Occipital lobe (tissue), 2 donors: Measurements from ENCODE around the gene CDC14A. TPM values are rescaled to one million over a fixed set of nuclear protein-coding genes. Genes with fewer than 3 reads are reported as not detected.
A peak's percentile ranks its signal among the peaks of the same experiment; 100 is the strongest.
"Not testable (repeated sequence)": the region's sequence is repeated elsewhere in the genome, so short reads cannot be mapped to it uniquely, and the experiment has no call there.

Experiments
- DNase-seq: peaks from one replicate; lab custom pipeline; 2025; lab: John Stamatoyannopoulos, UW
- total RNA-seq: library from RNA; depleted of rRNA; stranded (reverse); fragments of >200 nt; gene quantifications from one replicate; pipeline ENCODE4 v1.2.3, GENCODE V29; 2014

The CDC14A gene
- total RNA-seq, 1 donor from 2014 or later, result 5.1 TPM

GRCh38 chr1:100335436-100335835 is 16.9 kb upstream of the CDC14A start:
- DNase-seq, result no peak

- not testable (repeated sequence) for DNase-seq
Measured at GRCh38 chr1:100337878-100338277, 14.4 kb upstream of the CDC14A start.

DNA sequence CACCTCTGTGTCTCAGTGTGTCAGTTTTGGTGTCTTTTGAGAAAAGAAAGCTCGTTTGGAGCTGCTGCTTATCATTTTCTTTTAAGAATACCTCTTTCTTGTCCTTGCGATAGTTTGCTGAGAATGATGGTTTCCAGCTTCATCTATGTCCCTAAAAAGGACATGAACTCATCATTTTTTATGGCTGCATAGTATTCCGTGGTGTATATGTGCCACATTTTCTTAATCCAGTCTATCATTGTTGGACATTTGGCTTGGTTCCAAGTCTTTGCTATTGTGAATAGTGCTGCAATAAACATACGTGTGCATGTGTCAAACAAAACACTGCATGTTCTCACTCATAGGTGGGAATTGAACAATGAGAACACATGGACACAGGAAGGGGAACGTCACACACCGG is 12.6 kb upstream of the CDC14A start:
- not testable (repeated sequence) for DNase-seq

- DNase-seq, result no peak
Measured at GRCh38 chr1:100340494-100340893, 11.8 kb upstream of the CDC14A start.

DNA sequence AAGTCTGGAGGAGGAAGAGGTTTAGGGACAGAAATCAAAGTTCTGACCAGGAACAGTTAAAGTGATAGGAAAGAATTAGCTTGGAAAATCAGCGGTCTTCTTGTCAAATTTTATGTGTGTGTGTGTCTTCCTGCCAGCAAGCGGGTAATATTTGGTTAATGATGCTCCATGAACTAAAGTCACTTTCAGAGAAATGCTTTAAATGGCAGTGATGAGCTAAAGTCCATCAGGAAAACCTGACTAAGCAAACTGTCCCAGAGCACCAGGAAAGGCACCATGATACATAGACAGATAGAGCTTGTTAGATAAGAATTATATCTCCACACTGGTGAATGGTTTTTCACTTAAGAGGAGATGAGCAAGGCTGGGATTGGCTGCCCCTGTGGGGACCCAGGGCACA is 10.0 kb upstream of the CDC14A start:
- no peak for DNase-seq

DNA sequence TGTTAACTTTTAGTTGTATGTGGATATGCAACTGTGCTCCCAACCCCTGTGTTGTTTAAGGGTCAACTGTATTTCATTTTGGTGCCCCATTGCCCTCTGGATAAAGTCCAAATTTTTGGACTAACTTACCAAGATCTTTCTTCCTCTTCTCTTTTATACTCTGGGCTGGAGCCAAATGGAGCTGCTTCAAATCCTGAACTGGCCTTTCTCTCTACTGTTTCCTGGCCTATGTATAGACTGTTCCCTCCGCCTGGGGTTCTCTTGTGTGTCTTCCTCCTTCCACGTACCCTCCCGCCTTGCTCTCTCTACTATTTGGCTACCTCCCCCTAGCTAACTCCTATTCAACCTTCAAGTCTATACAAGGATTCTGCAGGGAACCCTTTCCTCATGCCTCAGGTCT is 8.4 kb upstream of the CDC14A start:
- no peak for DNase-seq

GRCh38 chr1:100344774-100345173 is 7.5 kb upstream of the CDC14A start:
- DNase-seq, result no peak

- no peak for DNase-seq
Measured at GRCh38 chr1:100346387-100346786, 5.9 kb upstream of the CDC14A start.

GRCh38 chr1:100347009-100347966 is 5.0 kb upstream of the CDC14A start:
- no peak for DNase-seq

- DNase-seq, result no peak
Measured at GRCh38 chr1:100348549-100349144, 3.7 kb upstream of the CDC14A start.

- DNase-seq, result no peak
Measured at GRCh38 chr1:100349246-100349645, 3.1 kb upstream of the CDC14A start.

- DNase-seq, result no peak
Measured at GRCh38 chr1:100350787-100351094, 1.6 kb upstream of the CDC14A start.

- peak; percentile 59 for DNase-seq
Measured at GRCh38 chr1:100351095-100351887, 1.0 kb upstream of the CDC14A start.

DNA sequence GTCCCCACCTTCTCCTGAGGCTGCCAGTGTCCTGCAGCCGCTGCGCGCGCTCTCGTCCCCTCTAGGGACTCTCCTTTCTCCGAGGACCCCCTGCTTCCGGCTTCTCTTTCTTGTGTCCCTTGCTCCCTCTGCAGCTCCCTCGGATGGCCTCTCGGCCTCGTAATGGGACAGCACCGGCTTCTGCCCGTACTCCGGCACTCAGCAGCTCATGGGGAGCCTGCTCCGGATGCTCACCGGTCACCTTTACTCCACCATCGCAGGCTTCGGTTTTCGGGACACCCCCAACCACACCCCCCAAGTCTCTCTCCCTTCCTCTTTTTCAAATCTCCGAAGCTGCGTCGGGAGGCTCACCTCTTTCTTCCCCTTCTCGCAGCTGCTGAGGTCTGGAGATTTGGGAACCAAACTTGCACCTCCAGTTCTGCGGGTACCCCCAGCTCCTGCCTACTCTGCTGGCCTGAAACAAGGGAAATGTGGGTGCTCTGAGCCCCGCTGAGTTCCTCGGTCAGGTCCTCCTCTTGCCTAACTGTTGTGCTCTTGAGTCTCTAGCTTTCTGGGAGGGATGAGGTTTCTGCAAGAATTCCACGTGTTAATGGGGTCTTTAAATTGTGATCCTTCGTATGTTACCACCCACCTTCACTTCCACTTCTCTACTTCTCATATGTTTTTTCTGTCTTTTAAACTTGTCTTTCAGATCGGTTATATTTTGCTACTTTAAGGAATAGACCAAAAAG is 930 bp downstream of the CDC14A start:
- no peak for DNase-seq

GRCh38 chr1:100353988-100354387 is 1.7 kb downstream of the CDC14A start:
- DNase-seq, result no peak

GRCh38 chr1:100354971-100355394 is 2.7 kb downstream of the CDC14A start:
- DNase-seq, result no peak

DNA sequence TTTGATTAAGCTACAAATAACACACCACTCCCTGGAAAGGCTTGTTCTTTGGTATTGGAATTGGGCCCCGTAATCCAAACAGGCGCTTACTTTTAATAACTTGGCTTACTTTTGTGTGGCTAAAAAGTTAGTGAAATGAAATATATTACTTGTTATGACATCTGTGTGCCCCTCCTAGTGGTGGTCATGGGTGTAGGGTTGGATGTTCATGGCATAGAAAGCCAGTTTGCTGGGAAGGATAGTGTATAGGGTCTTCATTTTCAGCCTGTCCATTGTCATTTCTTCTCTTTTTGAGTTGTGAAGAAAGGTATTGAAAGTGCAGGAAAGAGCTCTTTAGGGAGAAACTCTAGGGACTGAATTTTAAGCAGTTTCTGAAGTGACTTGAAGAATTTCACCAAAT is 5.9 kb downstream of the CDC14A start:
- no peak for DNase-seq

GRCh38 chr1:100359139-100359538 is 6.8 kb downstream of the CDC14A start:
- no peak for DNase-seq

- peak; percentile 11 for DNase-seq
Measured at GRCh38 chr1:100360790-100361510, 8.6 kb downstream of the CDC14A start.

DNA sequence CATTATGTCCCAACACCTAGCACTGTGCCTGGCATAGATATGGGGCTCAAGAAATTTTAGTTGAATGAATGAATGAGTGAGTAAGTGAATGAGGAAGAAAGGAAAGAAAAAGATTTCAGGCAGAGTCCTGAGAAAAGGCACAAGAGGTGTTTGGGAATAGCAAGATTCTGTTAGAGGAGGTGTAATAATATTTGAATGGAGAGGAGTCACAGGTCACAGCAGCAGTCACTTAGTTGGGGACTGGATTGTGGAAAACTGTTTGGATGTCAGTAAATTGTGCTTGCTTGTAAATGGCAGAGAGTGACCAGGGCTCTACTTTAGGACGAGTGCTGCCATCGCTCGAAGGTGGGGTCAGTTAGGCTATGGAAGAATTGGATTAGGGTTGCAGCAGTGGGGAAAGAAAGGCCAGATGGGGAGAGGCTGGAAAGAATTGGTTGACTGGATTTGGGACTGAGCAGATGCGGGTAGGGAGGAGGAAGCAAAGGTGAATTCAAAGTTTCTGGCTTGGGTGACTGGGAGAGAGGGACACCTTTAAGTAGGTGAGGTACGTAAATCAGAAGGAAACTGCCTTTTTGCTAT is 9.3 kb downstream of the CDC14A start:
- no peak for DNase-seq
